ENCODE results near the gene KYAT1.

KYAT1 gene

GRCh38 chr9:128913048-128913900 is 31.5 kb upstream of the KYAT1 start:
- TF ChIP-seq CTCF (conservative IDR thresholded peaks at IDR 0.05) (no peak), ZFX (IDR thresholded peaks at IDR 0.05) (no peak)
- no peak overlapping the region for H3K27ac ChIP-seq

- no peak for TF ChIP-seq CTCF (conservative IDR thresholded peaks at IDR 0.05)
- TF ChIP-seq ZFX (IDR thresholded peaks at IDR 0.05), result no peak
- no peak overlapping the region for H3K27ac ChIP-seq
Observed at GRCh38 chr9:128912270-128912853, 30.6 kb upstream of the KYAT1 start.

- TF ChIP-seq ZFX (IDR thresholded peaks at IDR 0.05) (no peak), CTCF (conservative IDR thresholded peaks at IDR 0.05) (no peak)
- no peak overlapping the region for H3K27ac ChIP-seq
Observed at GRCh38 chr9:128911529-128912035, 29.8 kb upstream of the KYAT1 start.

- TF ChIP-seq ZFX (IDR thresholded peaks at IDR 0.05) (no peak), CTCF (conservative IDR thresholded peaks at IDR 0.05) (no peak)
- H3K27ac ChIP-seq, result no peak overlapping the region
Observed at GRCh38 chr9:128910906-128911305, 29.2 kb upstream of the KYAT1 start.

- TF ChIP-seq ZFX (IDR thresholded peaks at IDR 0.05) (no peak), CTCF (conservative IDR thresholded peaks at IDR 0.05) (no peak)
- no peak overlapping the region for H3K27ac ChIP-seq
Observed at GRCh38 chr9:128909859-128910258, 28.1 kb upstream of the KYAT1 start.

GRCh38 chr9:128908372-128908771 is 26.6 kb upstream of the KYAT1 start:
- no peak overlapping the region for H3K27ac ChIP-seq
- TF ChIP-seq CTCF (conservative IDR thresholded peaks at IDR 0.05) (no peak), ZFX (IDR thresholded peaks at IDR 0.05) (no peak)

- no peak for TF ChIP-seq ZFX (IDR thresholded peaks at IDR 0.05)
- TF ChIP-seq CTCF (conservative IDR thresholded peaks at IDR 0.05), result no peak
- H3K27ac ChIP-seq, result no peak overlapping the region
Observed at GRCh38 chr9:128906741-128907140, 25.0 kb upstream of the KYAT1 start.

Measured in C4-2B (cell line).